ENCODE results near the gene VAC14.
A peak's percentile ranks its signal among the peaks of the same experiment; 100 is the strongest.

VAC14 gene

GRCh38 chr16:70740914-70741782 lies 59.8 kb downstream of the VAC14 start:
- no peak overlapping the region for H3K27ac ChIP-seq
- TF ChIP-seq, protein P1, sequence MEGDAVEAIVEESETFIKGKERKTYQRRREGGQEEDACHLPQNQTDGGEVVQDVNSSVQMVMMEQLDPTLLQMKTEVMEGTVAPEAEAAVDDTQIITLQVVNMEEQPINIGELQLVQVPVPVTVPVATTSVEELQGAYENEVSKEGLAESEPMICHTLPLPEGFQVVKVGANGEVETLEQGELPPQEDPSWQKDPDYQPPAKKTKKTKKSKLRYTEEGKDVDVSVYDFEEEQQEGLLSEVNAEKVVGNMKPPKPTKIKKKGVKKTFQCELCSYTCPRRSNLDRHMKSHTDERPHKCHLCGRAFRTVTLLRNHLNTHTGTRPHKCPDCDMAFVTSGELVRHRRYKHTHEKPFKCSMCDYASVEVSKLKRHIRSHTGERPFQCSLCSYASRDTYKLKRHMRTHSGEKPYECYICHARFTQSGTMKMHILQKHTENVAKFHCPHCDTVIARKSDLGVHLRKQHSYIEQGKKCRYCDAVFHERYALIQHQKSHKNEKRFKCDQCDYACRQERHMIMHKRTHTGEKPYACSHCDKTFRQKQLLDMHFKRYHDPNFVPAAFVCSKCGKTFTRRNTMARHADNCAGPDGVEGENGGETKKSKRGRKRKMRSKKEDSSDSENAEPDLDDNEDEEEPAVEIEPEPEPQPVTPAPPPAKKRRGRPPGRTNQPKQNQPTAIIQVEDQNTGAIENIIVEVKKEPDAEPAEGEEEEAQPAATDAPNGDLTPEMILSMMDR (conservative IDR thresholded peaks at IDR 0.05), result no peak

DNA sequence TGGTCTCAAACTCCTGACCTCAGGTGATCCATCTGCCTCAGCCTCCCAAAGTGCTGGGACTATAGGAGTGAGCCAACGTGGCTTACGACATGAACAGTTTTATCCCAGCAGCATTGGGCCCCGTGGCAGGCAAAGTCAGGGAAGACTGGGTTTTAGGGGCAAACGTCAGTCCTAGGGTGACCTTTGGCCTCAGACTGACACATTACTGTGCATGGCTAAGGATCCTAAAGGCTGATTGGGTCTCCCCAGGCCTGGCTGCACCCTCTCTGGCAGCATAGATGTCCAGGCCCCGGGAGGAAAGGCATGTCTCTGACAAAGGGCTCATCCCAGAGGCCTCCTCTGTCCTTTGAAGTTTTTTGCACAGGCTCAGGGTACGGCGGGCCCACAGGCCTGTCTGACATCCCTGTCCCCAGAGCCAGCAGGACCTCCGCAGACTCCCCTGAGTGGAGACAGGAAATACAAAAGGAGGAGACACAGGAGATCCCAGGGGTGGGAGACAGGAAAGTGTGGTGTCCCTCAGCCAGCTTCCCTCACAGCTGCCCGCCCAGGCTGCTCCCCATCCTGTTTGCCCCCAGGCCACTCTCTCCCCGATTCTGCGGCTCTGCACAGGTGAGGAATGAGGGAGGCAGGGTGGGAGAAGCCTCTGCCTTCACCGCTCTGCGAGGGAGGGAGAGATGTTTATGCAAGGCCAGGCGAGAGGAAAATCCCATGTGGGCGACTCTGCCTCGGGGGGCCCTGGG lies 60.6 kb downstream of the VAC14 start:
- H3K27ac ChIP-seq, result no peak overlapping the region
- TF ChIP-seq, protein P1 (conservative IDR thresholded peaks at IDR 0.05), result no peak

GRCh38 chr16:70739389-70739788 lies 61.6 kb downstream of the VAC14 start:
- TF ChIP-seq, protein P1 (conservative IDR thresholded peaks at IDR 0.05), result no peak
- H3K27ac ChIP-seq, result no peak overlapping the region

DNA sequence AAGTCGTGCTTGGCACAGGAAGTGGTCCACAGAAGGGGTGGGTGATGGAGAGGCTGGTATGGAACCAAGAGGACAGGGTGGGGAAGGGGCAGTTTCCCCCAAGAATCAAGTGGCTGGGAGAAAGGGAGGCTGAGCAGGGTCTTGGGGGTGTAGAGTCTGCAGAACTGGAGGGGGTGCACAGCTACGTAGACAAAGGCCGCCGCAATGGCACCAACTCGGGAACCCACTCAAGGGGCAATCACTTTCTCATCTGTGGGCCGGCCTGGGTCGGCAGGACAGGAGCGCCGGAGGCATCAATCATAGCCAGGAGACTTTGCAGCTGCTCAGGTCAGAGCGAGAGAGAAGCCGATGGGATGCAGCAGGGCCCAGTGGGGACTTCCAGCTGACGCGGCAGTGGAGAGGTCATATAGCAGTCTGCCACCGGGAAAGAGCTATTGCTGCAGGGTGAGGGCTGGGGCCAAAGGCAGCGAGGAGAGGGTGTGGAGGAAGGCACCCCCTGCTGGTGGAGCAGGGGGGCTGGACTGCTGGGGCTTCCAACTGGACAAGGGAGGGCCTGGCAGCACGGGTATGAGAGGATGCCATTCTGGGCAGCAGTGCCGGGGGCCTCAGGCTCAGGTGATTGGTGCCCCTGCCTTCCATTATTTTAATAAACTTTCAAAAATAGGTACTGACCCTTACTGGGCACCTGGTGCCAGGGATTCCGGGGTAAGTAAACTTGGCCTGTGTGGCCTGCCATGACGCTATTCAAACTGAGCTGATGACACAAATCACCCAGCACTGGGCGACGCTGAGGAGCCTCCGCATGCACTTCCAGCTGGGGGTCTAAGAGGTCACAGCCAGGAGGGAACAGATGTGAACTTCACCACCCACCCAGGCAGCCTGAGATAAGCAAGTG lies 62.6 kb downstream of the VAC14 start:
- peak overlapping the region; percentile 90 for H3K27ac ChIP-seq
- TF ChIP-seq, protein P1 (conservative IDR thresholded peaks at IDR 0.05), result peak; percentile 69

DNA sequence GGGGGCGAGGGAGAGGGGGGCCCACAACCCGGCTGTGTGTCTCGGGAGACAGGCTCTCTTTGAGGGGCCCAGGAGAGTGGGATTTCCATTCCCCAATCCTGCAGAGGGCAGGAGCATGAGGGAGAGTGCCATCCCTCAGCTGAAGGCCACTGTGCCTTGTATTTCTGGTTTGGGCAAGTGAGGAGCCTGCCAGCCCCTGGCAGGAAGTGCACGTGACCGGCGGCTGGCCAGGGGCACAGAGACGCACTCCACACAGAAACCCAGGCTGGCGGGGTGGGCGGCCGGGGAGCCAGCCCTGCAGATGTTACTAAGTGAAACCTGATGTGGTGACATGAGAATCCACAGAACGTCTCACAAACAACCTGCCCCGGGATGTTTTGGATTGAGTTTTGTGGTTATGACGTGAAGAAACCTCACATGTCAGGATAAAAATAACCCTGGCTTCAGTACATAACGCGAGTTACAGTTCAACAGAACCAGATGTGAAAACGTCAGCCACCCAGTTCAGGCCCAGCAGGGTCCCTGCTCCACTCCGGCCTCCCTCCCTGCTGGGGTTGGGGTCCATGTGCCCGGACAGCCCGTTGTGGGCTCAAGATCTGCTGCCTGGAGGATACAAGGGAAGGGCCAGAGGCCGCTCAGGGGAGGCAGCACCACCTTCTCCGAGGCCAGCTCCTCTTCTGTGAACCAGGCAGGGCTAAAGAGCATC lies 63.4 kb downstream of the VAC14 start:
- peak overlapping the region; percentile 90 for H3K27ac ChIP-seq
- TF ChIP-seq, protein P1 (conservative IDR thresholded peaks at IDR 0.05), result no peak

GRCh38 chr16:70736465-70737376 lies 64.2 kb downstream of the VAC14 start:
- peak overlapping the region; percentile 90 for H3K27ac ChIP-seq
- TF ChIP-seq, protein P1 (conservative IDR thresholded peaks at IDR 0.05), result no peak
